ENCODE measurements around the gene C16orf46.

DNA sequence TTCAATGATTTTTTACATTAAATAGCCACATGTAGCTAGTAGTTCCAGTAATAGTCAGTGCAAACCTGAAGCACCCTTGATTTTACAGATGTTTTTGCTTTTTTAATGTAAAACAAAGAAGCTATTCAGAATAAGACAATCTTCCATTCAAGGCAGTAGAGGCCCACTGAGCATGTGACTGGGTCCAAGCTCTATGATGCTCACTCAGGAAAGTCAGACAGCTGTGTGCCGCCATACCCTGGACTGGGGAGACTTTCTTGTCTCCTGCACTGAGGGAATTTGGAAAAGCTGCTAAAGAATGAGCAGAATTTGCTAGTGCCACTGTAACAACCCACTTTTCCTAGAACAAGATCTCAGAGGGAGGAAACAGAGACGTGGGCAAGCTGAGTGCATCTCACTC, 58.5 kb downstream of the C16orf46 start:
- TF ChIP-seq CTCF (IDR thresholded peaks at IDR 0.05) = no peak
- TF ChIP-seq POLR2A (IDR thresholded peaks at IDR 0.05) = no peak

All from tibial nerve (tissue), 3 donors.